Dedifferentiated amniotic fluid mesenchymal stem cell (primary cell): ENCODE measurements around the gene NHSL1.

Source experiments
- DNase-seq: peaks from one replicate; pipeline ENCODE4 v3.0.0-alpha.2; 2016; ENCODE audit errors: extremely low spot score

Gene NHSL1

GRCh38 chr6:138522611-138523010 lies 23.3 kb upstream of the NHSL1 start:
- DNase-seq: no peak

- DNase-seq: no peak
These were observed 22.5 kb upstream of the NHSL1 start for GRCh38 chr6:138521790-138522189.

GRCh38 chr6:138520463-138520862 lies 21.2 kb upstream of the NHSL1 start:
- peak; percentile 45 for DNase-seq

- no peak for DNase-seq
These were observed 18.8 kb upstream of the NHSL1 start for GRCh38 chr6:138518054-138518453.

- DNase-seq: no peak
These were observed 18.3 kb upstream of the NHSL1 start for GRCh38 chr6:138517635-138518034.

GRCh38 chr6:138515657-138516248 lies 16.5 kb upstream of the NHSL1 start:
- no peak for DNase-seq

- DNase-seq: no peak
These were observed 15.7 kb upstream of the NHSL1 start for GRCh38 chr6:138514860-138515540.

GRCh38 chr6:138512609-138513008 lies 13.3 kb upstream of the NHSL1 start:
- DNase-seq: no peak

- no peak for DNase-seq
These were observed 10.8 kb upstream of the NHSL1 start for GRCh38 chr6:138510093-138510492.

GRCh38 chr6:138509371-138509770 lies 10.1 kb upstream of the NHSL1 start:
- no peak for DNase-seq

- no peak for DNase-seq
These were observed 9.3 kb upstream of the NHSL1 start for GRCh38 chr6:138508676-138508988.

- no peak for DNase-seq
These were observed 8.8 kb upstream of the NHSL1 start for GRCh38 chr6:138507977-138508675.

- no peak for DNase-seq
These were observed 5.7 kb upstream of the NHSL1 start for GRCh38 chr6:138504764-138505689.

GRCh38 chr6:138503881-138504680 lies 4.8 kb upstream of the NHSL1 start:
- no peak for DNase-seq

GRCh38 chr6:138502546-138502945 lies 3.3 kb upstream of the NHSL1 start:
- DNase-seq: no peak

- DNase-seq: no peak
These were observed 1.7 kb upstream of the NHSL1 start for GRCh38 chr6:138500867-138501446.

- DNase-seq: no peak
These were observed 861 bp upstream of the NHSL1 start for GRCh38 chr6:138500045-138500665.

- DNase-seq: no peak
These were observed 528 bp downstream of the NHSL1 start for GRCh38 chr6:138498629-138499302.

GRCh38 chr6:138497286-138497685 lies 2.0 kb downstream of the NHSL1 start:
- no peak for DNase-seq

GRCh38 chr6:138494312-138494711 lies 5.0 kb downstream of the NHSL1 start:
- DNase-seq: no peak
